GM19099 (cell line): ENCODE measurements around the gene CMIP.

Experiments
- POLR2A ChIP-seq: IDR thresholded peaks from 3 replicates; pipeline ENCODE4 v1.6.1; 2011; ENCODE audit warnings: low read depth; ENCODE audit not compliant: insufficient read length; ENCODE audit errors: extremely low read depth

CMIP gene

DNA sequence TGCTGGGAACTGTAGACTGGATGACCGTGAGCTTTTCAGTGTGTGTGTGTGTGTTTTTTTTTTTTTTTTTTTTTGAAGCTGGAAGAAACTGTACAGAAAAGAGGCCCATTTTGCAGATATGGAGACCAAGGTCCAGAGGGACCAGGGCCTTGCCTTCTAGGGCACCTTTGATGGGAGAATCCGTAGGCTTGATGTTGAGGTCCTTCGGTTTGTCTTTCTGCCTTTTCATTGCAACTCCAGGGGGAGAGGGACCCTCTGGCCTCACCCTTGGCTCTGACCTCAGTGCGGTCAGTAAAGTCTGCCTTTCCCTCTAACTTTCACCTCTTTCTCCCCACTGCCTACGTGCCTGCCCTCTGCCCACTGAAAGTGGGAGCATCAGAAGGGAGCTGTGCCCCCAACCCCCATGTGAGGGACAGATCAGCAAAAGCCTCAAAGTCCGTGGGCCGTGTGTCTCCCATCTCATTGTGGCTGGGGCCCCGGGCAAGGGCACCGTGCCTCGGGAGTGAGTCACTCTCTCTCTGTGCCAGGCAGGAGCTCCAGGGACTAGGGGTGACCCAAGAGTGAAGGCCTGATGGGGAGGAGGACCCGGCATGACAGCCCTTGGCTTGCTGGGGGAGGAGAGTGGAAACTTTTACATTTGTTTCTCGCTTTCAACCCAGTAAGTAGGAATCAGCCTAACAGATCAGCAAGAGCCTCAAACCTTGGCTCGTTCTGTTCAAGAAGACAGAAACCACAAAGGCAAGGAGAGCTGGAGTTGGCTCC lies 123.6 kb downstream of the CMIP start:
- TF ChIP-seq POLR2A = no peak

DNA sequence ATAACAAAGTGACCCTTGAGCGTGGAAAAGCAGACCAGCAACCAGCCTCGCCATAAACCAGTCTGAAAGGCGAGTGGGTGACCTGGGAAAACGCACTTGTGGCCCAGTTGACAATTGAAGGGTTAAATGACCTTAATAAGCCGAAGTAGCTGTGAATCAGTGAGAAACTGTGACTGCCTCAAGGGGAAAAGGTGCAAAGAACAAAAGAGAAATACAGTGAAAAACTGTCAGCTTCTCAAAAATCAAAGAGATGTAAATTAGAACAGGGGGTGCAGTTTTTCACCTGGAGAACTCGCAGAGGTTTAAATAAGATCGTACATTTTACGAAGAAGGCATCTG lies 124.1 kb downstream of the CMIP start:
- no peak for TF ChIP-seq POLR2A

DNA sequence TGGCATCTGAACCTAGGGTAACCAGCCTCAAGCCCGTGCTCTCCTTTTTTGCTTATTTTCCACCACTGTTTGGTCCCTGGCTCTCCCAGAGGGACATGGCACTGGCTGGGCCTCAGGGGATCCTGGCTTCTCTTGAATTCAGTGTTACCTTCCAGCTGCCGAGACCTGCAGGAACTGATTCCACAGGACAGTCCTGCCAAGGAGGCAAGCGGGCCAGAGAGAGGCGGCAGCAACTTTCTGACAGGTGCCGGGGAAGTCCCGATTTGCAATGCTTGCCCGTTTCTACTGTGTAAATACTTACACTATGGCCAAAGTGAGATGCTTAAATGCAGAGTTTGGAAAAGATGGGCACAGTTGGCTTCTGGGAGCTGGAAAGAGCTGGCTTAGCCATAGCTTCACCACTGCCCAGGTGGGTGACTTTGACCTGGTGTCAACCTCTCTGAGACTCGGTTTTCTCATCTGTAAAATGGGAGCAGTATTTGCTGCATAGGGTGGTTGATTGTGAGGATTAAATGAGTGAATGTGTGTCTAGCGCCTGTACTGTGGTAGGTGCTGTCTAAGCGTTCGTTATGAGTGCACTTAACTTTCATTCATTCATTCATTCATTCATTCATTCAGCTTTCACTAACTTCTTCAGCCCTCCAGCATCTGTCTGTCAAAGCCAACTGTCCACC lies 124.9 kb downstream of the CMIP start:
- TF ChIP-seq POLR2A = no peak

DNA sequence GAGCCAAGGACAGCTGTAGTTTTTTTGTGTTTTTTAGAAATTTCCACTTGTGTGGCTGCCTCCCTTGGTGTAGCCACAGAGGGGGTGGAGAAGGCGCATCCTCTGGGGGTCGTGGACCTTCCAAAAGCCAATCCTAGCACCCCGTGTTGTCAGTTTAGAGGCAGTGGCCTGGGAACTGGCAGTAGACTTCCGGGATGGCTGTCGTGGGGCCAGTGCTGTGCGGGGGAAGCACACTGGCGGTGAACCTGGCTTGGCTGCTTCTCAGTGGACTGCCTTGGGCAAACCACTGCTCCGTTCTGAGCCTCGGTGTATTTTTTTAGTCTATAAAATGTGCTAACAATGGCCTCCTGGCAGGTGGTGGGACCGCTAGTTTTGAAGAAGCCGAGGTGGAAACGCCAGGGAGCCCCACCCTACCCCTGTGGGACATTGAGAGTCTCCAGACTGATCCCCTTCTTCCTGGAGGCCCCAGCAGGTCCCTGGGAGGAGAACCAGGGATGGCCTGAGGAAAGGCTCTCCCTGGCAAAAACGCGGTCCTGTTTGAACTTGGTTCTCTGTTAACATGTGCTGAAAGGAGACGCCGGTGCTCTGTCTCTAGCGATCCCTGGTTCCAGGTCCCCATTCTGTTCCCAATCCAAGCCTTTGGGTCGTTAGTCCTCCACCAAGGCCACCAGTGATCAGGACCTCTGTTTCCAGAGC lies 125.7 kb downstream of the CMIP start:
- TF ChIP-seq POLR2A = no peak

DNA sequence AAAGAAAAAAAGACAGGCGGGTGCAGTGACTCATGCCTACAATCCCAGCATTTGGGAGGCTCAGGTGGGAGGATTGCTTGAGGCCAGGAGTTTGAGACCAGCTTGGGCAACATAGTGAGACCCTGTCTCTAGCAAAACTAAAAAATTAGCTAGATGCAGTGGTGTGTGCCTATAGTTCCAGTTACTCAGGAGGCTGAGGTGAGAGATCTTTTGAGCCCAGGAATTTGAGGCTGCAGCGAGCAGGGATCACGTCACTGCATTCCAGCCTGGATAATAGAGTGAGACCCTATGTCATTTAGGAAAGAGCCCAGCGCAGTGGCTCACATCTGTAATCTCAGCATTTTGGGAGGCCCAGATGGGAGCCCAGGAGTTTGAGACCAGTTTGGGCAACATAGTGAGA lies 126.6 kb downstream of the CMIP start:
- no peak for TF ChIP-seq POLR2A

DNA sequence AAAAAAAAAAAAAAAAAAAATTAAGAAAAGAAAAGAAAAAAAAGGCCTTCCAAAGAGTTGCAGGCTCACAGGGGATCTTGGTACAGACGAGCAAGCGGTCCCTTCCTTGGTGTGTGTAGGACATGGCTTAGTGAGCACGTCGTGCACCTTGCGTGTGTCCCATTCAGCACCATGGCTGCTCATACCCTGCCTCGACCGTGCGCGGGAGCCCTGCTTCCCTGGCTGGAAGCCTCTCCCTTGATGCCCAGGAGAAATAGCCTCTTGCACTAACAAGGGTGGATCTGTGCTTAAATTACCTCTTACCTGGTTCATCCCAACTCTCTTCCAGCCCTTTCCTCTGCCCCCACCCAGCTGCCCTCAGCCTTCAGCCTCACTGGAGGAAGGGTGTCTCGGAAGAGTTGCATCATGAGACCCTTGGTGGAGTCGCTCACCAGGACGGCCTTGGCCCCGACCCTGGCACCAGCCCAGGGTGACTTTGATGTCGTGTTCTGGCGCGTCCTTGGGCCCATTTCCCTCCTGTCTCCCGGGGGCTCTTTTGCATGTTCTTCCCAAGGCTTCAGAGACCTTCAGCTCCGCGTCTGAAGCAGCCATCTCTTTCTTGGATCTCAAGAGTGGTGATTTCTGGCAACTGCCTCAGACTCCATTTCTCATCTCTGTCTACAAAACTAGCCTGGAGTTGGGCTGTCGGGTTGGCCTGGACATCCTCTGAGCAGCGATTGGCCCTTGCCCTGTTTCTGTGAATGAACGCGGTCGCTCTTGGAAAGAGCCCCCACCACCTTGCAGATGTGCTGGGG lies 127.2 kb downstream of the CMIP start:
- no peak for TF ChIP-seq POLR2A

DNA sequence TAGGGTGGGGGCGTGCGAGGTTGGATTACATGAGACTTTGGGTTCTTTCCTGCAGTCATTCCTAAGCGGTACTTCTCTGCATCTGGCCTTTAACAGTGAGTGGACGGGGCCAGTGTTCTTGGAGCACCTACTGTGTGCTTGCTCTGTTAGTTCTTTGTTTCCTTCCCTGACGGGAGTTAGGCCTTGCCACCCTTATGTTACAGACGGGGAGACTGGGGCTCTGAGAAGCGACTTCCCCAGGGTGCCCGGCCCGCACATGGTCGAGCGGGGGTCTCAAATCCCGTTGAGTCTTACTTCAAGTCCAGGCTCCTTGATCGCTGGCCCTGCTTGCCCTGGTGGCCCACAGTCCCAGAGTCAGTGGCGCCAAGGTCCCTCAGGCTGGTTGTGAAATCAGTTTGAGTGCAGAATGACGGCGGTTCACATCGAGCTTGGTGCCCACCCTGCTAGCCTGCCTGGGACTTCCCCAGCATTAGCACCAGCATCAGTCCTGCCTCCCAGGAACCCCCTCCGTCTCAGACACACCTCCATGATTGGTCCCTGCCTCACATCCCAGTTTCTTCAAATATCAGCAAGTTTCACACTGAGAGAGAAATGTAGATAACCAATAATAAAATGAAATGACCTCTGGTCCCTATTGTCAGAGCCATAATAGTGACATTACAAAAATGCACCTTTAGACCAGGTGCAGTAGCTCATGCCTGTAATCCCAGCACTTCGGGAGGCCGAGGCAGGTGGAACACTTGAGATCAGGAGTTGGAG lies 128.0 kb downstream of the CMIP start:
- no peak for TF ChIP-seq POLR2A

DNA sequence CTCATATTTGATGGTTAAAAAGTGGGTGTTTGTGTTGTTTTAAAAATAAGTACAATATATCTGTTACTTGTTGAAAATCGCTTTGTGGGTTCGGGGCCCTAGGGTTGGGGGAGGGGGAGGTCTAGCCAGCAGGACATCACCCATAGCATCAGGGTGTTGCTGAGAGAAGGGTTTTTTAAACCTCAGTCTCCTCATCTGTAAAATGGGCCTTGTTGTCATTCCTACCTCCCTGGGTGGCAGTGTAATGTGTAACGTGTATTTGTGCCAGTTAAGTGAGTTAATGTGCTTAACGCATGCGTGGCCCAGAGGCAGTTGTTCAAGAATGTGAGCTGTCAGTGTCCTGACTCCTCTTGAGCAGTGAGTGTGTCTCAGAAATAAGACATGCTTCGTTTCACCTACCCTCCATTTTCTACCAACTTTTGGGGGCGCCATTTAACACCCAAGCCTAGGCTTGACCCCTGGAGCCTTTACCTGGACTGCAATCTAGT lies 129.0 kb downstream of the CMIP start:
- no peak for TF ChIP-seq POLR2A

DNA sequence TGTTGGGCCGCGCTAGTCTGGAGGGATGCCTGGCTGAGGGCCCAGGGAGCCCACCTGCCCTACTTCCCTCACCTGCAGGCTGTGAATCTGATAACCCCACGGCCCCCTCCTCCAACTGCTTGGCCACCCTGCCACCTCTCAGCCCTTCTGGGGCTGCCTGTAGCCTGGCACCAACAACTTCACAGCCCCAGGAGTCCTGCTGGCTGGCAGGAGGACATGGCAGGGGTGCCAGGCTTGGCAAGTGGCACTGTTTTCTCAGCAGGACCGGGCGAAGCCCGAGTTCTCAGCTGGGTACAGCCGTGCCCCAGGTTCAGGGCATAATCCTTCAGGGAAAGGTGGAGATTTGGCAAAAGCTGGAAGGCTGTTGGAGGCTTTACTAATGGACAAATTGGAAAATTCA lies 129.6 kb downstream of the CMIP start:
- TF ChIP-seq POLR2A = no peak

DNA sequence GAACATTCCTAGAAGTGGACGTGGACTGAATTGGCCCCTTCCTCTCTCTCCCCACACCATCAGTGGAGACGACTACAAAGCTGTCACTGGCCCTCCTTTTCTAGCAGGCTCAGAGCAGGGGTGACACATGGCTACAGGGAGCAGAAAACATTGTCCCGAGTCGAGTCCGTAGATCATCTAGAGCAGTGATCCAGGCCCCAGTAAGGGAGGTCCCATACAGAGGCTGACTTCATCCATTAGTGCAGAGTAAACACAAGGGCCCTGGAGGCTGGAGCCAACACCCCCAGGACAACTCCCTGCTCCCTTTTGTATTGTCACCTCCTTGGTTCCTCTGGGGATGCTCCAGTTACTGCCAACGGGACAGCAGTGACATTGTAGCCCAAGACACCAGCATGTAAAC lies 130.7 kb downstream of the CMIP start:
- TF ChIP-seq POLR2A = no peak

DNA sequence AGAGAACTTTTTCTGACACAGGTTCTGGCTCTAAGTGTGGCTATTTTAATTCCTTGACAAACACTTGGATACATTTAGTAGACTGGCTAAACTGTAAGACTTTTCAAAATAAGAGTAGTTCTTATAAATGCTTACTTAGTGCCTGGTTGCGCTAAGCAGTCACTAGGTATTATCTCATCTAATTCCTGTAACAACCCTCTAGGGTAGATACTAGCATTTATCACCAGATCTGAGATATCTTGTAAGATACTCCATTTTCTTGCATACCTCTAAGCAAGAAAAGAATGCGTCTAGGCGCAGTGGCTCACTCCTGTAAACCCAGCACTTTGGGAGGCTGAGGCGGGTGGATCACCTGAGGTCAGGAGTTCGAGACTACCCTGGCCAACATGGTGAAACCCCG lies 131.2 kb downstream of the CMIP start:
- no peak for TF ChIP-seq POLR2A

DNA sequence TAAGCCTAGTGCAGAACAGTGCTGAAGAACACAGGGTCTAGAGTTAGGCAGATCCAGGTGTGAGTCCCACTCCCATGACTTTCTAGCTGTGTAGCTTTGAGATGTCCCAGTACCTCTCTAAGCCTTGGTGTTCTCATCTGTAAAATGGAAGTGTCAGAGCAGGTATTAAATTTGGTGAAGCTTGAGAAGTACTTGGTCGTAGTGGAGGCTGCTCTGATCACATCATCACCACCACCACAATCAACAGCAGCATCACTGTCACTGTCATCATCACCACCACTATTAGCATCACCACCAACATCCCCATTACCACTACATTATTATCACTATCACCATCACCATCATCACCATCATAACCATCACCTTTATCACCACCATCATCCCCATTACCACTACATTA lies 132.1 kb downstream of the CMIP start:
- no peak for TF ChIP-seq POLR2A

DNA sequence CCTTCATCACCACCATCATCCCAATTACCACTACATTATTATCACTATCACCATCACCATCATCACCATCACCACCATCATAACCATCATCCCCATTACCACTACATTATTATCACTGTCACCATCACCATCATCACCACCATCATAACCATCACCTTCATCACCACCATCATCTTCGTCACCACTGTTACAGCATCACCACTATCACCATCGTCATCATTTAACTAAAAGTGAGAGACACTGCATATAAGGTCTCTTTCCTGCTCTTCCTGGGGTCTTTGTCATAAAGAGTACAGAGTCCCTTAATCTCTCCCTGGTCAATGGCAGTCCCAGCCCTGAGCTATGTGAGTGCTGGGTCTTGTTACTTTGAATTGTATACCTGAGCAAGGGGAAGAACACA lies 133.5 kb downstream of the CMIP start:
- TF ChIP-seq POLR2A = no peak

DNA sequence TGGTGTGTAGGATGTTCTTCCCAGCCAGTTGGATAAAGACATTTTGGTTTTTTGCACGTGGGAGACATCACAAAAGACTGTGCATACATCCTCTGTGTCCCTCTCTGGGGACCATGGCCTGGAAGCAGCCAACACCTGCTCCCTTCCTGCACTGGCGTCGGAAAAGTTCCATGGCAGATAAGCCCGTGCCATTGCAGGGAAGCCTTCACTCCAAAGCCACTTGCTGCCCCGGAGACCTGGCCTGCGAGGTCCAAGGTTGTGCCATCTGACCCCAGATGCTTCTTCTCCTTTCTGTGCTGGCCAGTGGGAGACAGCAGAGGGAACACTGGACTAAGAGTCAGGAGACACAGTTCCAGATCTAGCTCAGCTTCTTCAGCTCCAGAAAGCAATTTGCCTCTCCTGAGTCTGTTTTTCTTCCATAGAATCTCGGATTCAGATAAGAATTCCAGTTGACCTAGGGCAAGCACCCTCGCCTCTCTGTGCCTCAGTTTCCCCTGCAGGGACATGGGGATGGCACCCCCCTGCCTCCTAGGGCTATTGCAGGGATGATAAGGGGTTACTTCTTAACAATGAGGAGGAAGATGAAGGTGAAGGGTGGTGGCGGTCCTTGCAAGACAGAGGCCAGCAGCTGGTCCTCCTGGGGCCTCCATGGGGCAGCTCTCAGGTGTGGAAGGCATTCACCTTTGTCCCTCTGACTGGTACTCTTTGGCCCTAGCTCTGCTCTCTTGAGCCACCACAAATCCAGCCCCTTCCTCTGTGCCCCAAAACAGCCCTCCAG lies 134.2 kb downstream of the CMIP start:
- no peak for TF ChIP-seq POLR2A
